HG03108 (cell line): ENCODE results near the gene GPER1.
"Not testable (repeated sequence)": the region's sequence is repeated elsewhere in the genome, so short reads cannot be mapped to it uniquely, and the experiment has no call there.

Experiments used
- ATAC-seq: cut with Tn5 transposase; IDR thresholded peaks from one replicate; pipeline ENCODE4 v1.9.1; 2021; ENCODE audit warnings: moderate library complexity; ENCODE audit not compliant: unreplicated experiment

The GPER1 gene

GRCh38 chr7:1087952-1088920 lies at the start of gene GPER1:
TSS of gene GPER1 (plus strand) at chr7:1088113. CDS start at chr7:1091729, 3,616 bp downstream.
- no peak for ATAC-seq

- ATAC-seq, result not testable (repeated sequence)
Measured at GRCh38 chr7:1040233-1040632, 47.7 kb upstream of the GPER1 start.

- ATAC-seq, result no peak
Measured at GRCh38 chr7:1040790-1041189, 47.1 kb upstream of the GPER1 start.

- ATAC-seq, result no peak
Measured at GRCh38 chr7:1041551-1042491, 46.1 kb upstream of the GPER1 start.

GRCh38 chr7:1042492-1042833 lies 45.5 kb upstream of the GPER1 start:
- ATAC-seq, result no peak

- ATAC-seq, result no peak
Measured at GRCh38 chr7:1043552-1044188, 44.2 kb upstream of the GPER1 start.

- peak; percentile 86 for ATAC-seq
Measured at GRCh38 chr7:1044189-1045068, 43.5 kb upstream of the GPER1 start, which contains the start of gene GPR146. TSS of gene GPR146 (plus strand) at chr7:1044546. CDS start at chr7:1057516, 12,970 bp downstream.

- ATAC-seq, result no peak
Measured at GRCh38 chr7:1045069-1046063, 42.5 kb upstream of the GPER1 start.

- ATAC-seq, result no peak
Measured at GRCh38 chr7:1046722-1047679, 40.9 kb upstream of the GPER1 start.

- ATAC-seq, result no peak
Measured at GRCh38 chr7:1049006-1049741, 38.7 kb upstream of the GPER1 start.

GRCh38 chr7:1049801-1050200 lies 38.1 kb upstream of the GPER1 start:
- ATAC-seq, result no peak

GRCh38 chr7:1050254-1050906 lies 37.5 kb upstream of the GPER1 start:
- ATAC-seq, result no peak

- ATAC-seq, result no peak
Measured at GRCh38 chr7:1050956-1051690, 36.8 kb upstream of the GPER1 start.

GRCh38 chr7:1052031-1052818 lies 35.7 kb upstream of the GPER1 start:
- ATAC-seq, result no peak

- no peak for ATAC-seq
Measured at GRCh38 chr7:1053002-1053411, 34.9 kb upstream of the GPER1 start.
